Endothelial cell of umbilical vein (primary cell): ENCODE data around the gene PIP5K1C.

ENCODE experiments used
- CTCF ChIP-seq, 2 donors: IDR thresholded peaks; 1 replicate in 1 of 2; 2 replicates in 1 of 2; pipeline ENCODE4 v1.5.1; 2011; ENCODE audit warnings: low read length in 2 of 2, mild to moderate bottlenecking in 2 of 2, moderate library complexity in 2 of 2, control low read depth in 1 of 2, inconsistent platforms in 1 of 2, low read depth in 1 of 2; ENCODE audit not compliant: insufficient read depth in 1 of 2; ENCODE audit errors: extremely low read depth in 1 of 2
- GATA2 ChIP-seq: IDR thresholded peaks from 2 replicates; pipeline ENCODE4 v1.7.0; 2011; ENCODE audit warnings: low read depth, mild to moderate bottlenecking, moderate library complexity, mixed read lengths, low read length; ENCODE audit not compliant: insufficient read length, insufficient read depth
- POLR2A ChIP-seq: IDR thresholded peaks from 2 replicates; pipeline ENCODE4 v1.6.1; 2012; ENCODE audit warnings: low read depth, mild to moderate bottlenecking, control low read depth, low read length

- TF ChIP-seq GATA2 (no peak), CTCF (IDR thresholded peaks at IDR 0.05; ENCODE audit: extremely low read depth in 1 of 2, insufficient read depth in 1 of 2, low read depth in 1 of 2, low read length in 2 of 2) (no peak), POLR2A (no peak)
Observed at GRCh38 chr19:3639479-3639878, 60.8 kb downstream of the PIP5K1C start.
